ENCODE measurements around the gene FPR1.

The FPR1 gene

DNA sequence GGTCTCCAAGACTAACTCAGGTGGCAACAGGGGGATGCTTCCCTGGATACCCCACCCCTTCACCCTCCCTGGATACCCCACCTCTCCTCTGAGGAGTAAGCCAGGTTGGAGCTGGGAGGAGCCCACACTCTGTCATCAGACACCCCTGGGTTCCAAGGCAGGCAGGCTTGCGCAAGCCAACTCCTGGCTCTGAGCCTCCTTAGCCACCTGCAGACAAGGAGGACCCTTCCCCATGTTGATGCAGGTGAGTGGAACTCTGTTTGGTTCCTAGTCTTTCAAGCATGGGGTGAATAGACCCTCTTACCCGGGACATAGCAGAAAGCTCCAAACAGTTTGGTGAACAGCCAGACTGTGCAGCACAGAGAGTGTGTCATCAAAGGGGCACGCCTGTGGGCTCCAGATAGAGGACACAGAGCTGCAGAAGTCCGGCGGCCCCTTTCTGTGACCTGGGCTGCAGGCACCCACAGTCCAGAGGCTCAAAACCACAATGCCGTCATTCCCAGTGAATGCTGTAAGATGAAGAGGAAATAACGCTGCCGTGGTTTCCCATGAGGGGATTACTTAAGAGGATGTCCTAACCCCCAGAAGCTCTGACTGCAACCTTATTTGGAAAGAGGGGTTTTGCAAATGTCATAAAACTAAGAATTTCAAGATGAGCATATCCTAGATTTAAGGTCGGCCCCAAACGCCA, 15.8 kb downstream of the FPR1 start:
- no peak for TF ChIP-seq CREB1 (IDR thresholded peaks at IDR 0.05; ENCODE audit: low read depth)
- no peak for TF ChIP-seq MAX (IDR thresholded peaks at IDR 0.05)
- TF ChIP-seq, protein P1, sequence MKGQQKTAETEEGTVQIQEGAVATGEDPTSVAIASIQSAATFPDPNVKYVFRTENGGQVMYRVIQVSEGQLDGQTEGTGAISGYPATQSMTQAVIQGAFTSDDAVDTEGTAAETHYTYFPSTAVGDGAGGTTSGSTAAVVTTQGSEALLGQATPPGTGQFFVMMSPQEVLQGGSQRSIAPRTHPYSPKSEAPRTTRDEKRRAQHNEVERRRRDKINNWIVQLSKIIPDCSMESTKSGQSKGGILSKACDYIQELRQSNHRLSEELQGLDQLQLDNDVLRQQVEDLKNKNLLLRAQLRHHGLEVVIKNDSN (IDR thresholded peaks at IDR 0.05) = no peak
- TF ChIP-seq TEAD4 (IDR thresholded peaks at IDR 0.05) = no peak

- TF ChIP-seq EGR1 (IDR thresholded peaks at IDR 0.05) (no peak), EP300 (IDR thresholded peaks at IDR 0.05; ENCODE audit: borderline replicate concordance) (no peak), NFIC (IDR thresholded peaks at IDR 0.05) (no peak)
These were observed 17.7 kb downstream of the FPR1 start for GRCh38 chr19:51733742-51734522.

- no peak for TF ChIP-seq CREB1 (IDR thresholded peaks at IDR 0.05; ENCODE audit: low read depth)
- TF ChIP-seq ZBTB7A (IDR thresholded peaks at IDR 0.05; ENCODE audit: low read depth) = no peak
- TF ChIP-seq TAF1 (IDR thresholded peaks at IDR 0.05; ENCODE audit: low read depth) = no peak
- no peak for TF ChIP-seq TEAD4 (IDR thresholded peaks at IDR 0.05)
- TF ChIP-seq NFIC (IDR thresholded peaks at IDR 0.05) = no peak
- TF ChIP-seq EGR1 (IDR thresholded peaks at IDR 0.05) = no peak
- no peak for TF ChIP-seq CEBPB (IDR thresholded peaks at IDR 0.05)
- no peak for TF ChIP-seq RAD21 (IDR thresholded peaks at IDR 0.05; ENCODE audit: low read depth)
- TF ChIP-seq, protein P2, sequence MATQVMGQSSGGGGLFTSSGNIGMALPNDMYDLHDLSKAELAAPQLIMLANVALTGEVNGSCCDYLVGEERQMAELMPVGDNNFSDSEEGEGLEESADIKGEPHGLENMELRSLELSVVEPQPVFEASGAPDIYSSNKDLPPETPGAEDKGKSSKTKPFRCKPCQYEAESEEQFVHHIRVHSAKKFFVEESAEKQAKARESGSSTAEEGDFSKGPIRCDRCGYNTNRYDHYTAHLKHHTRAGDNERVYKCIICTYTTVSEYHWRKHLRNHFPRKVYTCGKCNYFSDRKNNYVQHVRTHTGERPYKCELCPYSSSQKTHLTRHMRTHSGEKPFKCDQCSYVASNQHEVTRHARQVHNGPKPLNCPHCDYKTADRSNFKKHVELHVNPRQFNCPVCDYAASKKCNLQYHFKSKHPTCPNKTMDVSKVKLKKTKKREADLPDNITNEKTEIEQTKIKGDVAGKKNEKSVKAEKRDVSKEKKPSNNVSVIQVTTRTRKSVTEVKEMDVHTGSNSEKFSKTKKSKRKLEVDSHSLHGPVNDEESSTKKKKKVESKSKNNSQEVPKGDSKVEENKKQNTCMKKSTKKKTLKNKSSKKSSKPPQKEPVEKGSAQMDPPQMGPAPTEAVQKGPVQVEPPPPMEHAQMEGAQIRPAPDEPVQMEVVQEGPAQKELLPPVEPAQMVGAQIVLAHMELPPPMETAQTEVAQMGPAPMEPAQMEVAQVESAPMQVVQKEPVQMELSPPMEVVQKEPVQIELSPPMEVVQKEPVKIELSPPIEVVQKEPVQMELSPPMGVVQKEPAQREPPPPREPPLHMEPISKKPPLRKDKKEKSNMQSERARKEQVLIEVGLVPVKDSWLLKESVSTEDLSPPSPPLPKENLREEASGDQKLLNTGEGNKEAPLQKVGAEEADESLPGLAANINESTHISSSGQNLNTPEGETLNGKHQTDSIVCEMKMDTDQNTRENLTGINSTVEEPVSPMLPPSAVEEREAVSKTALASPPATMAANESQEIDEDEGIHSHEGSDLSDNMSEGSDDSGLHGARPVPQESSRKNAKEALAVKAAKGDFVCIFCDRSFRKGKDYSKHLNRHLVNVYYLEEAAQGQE (IDR thresholded peaks at IDR 0.05; ENCODE audit: low read depth) = no peak
- no peak for TF ChIP-seq FOXM1 (IDR thresholded peaks at IDR 0.05; ENCODE audit: borderline replicate concordance, low read depth)
- TF ChIP-seq, protein P1 (IDR thresholded peaks at IDR 0.05) = no peak
- TF ChIP-seq YY1 (IDR thresholded peaks at IDR 0.05; ENCODE audit: low read depth) = no peak
- TF ChIP-seq MAX (IDR thresholded peaks at IDR 0.05) = no peak
These were observed 21.9 kb downstream of the FPR1 start for GRCh38 chr19:51729781-51730180.

GRCh38 chr19:51727349-51727880, 24.3 kb downstream of the FPR1 start:
- TF ChIP-seq CREB1 (IDR thresholded peaks at IDR 0.05; ENCODE audit: low read depth) (no peak), NFIC (IDR thresholded peaks at IDR 0.05) (no peak), EP300 (IDR thresholded peaks at IDR 0.05; ENCODE audit: borderline replicate concordance) (no peak), YY1 (IDR thresholded peaks at IDR 0.05; ENCODE audit: low read depth) (no peak), ZBTB7A (IDR thresholded peaks at IDR 0.05; ENCODE audit: low read depth) (no peak)

- no peak for TF ChIP-seq FOXM1 (IDR thresholded peaks at IDR 0.05; ENCODE audit: borderline replicate concordance, low read depth)
These were observed 25.6 kb downstream of the FPR1 start for GRCh38 chr19:51726049-51726448.

- TF ChIP-seq YY1 (IDR thresholded peaks at IDR 0.05; ENCODE audit: low read depth) (no peak), TEAD4 (IDR thresholded peaks at IDR 0.05) (no peak), FOXM1 (IDR thresholded peaks at IDR 0.05; ENCODE audit: borderline replicate concordance, low read depth) (no peak), ZBTB7A (IDR thresholded peaks at IDR 0.05; ENCODE audit: low read depth) (no peak), NFIC (IDR thresholded peaks at IDR 0.05) (no peak), CREB1 (IDR thresholded peaks at IDR 0.05; ENCODE audit: low read depth) (no peak), EP300 (IDR thresholded peaks at IDR 0.05; ENCODE audit: borderline replicate concordance) (no peak), RAD21 (IDR thresholded peaks at IDR 0.05; ENCODE audit: low read depth) (no peak), EGR1 (IDR thresholded peaks at IDR 0.05) (no peak), TAF1 (IDR thresholded peaks at IDR 0.05; ENCODE audit: low read depth) (no peak), MAX (IDR thresholded peaks at IDR 0.05) (no peak), CEBPB (IDR thresholded peaks at IDR 0.05) (no peak), TCF12 (IDR thresholded peaks at IDR 0.05; ENCODE audit: low read depth) (no peak)
- TF ChIP-seq, protein P1 (IDR thresholded peaks at IDR 0.05) = no peak
- TF ChIP-seq, protein P2 (IDR thresholded peaks at IDR 0.05; ENCODE audit: low read depth) = no peak
These were observed 27.1 kb downstream of the FPR1 start for GRCh38 chr19:51724543-51724942.

Data from Ishikawa (cell line).